HCT116 (cell line): ENCODE measurements around the gene RNF145. TPM values are rescaled to one million over a fixed set of nuclear protein-coding genes. Genes with fewer than 3 reads are reported as not detected.
"Not testable (repeated sequence)": the region's sequence is repeated elsewhere in the genome, so short reads cannot be mapped to it uniquely, and the experiment has no call there.

Experiments used
- ATAC-seq: fragments of 200-7000 bp; cut with Tn5 transposase; 2 replicates; pipeline ENCODE4 v1.9.1; 2020; ENCODE audit warnings: mild to moderate bottlenecking, moderate library complexity
- BruUV-seq: library from RNA; stranded (reverse); fragments of 400-500 nt; replicated peaks from 2 replicates; lab custom pipeline; 2021; lab: Mats Ljungman, UMichigan
- CTCF ChIA-PET: fragments of 300-600 bp; sonication (Branson Sonifier 250); formaldehyde crosslinking; loops from one replicate; lab custom pipeline; 2021; ENCODE audit warnings: antibody characterized with exemption; lab: Charles Lee
- POLR2A ChIA-PET: fragments of 300-600, 350-600 bp; sonication (Branson Sonifier 250); formaldehyde crosslinking; loops from one replicate; lab custom pipeline; 2021; ENCODE audit warnings: antibody characterized with exemption; lab: Charles Lee
- RAD21 ChIA-PET, 2 experiments: fragments of 300-600 bp; sonication (Branson Sonifier 250); formaldehyde crosslinking; loops; one replicate each; lab custom pipeline; 2023; ENCODE audit warnings: low total read pairs in 2 of 2; ENCODE audit not compliant: uncharacterized antibody in 2 of 2, unreplicated experiment in 2 of 2, low non-redundant PET in 1 of 2; lab: Charles Lee
- DNase-seq: peaks from one replicate; pipeline ENCODE4 v3.0.0-alpha.2; 2010; ENCODE audit warnings: low read depth, low spot score
- H2AFZ ChIP-seq: fragments of 200-600 bp; shearing (Covaris generic), sonication (generic); 2 replicates; pipeline ENCODE4 v1.6.1; 2017; ENCODE audit warnings: low read depth, mixed run types, mixed read lengths, antibody characterized with exemption, low read length; ENCODE audit not compliant: poor library complexity, severe bottlenecking
- H3K27ac ChIP-seq: 2 replicates; pipeline ENCODE4 v1.5.1; 2012; ENCODE audit warnings: low read depth, low read length
- H3K27me3 ChIP-seq: fragments of 200-600 bp; sonication (generic); 2 replicates; pipeline ENCODE4 v1.6.1; 2016; ENCODE audit warnings: mixed run types, low read length, mixed read lengths; ENCODE audit not compliant: insufficient read depth
- H3K36me3 ChIP-seq, 2 experiments: fragments of 200-500 bp in 1 of 2; fragments of 200-600 bp in 1 of 2; sonication (Bioruptor generic) in 1 of 2; sonication (generic) in 1 of 2; 2 replicates each; pipeline versions ENCODE4 v1.5.1 to v1.6.1; 2014 to 2016; ENCODE audit warnings: low read length in 2 of 2, inconsistent platforms in 1 of 2, mixed read lengths in 1 of 2, mixed run types in 1 of 2; ENCODE audit not compliant: insufficient read depth in 2 of 2, control insufficient read depth in 1 of 2
- H3K4me1 ChIP-seq, 2 experiments: fragments of 200-600 bp in 1 of 2; sonication (generic) in 1 of 2; 2 replicates each; pipeline versions ENCODE4 v1.5.1 to v1.6.1; 2012 to 2017; ENCODE audit warnings: low read length in 2 of 2, inconsistent platforms in 1 of 2, mild to moderate bottlenecking in 1 of 2, mixed read lengths in 1 of 2, mixed run types in 1 of 2, moderate library complexity in 1 of 2; ENCODE audit not compliant: insufficient read depth in 2 of 2, control insufficient read depth in 1 of 2
- H3K4me2 ChIP-seq: fragments of 200-600 bp; sonication (generic); 2 replicates; pipeline ENCODE4 v1.6.1; 2017; ENCODE audit warnings: mixed run types, low read length, mixed read lengths
- H3K4me3 ChIP-seq, 2 experiments: fragments of 200-600 bp in 1 of 2; sonication (generic) in 1 of 2; replicated peaks in 1 of 2; 2 replicates each; pipeline ENCODE4 v1.5.1; 2011 to 2016; ENCODE audit warnings: low read length in 2 of 2, control low read depth in 1 of 2, low read depth in 1 of 2, mild to moderate bottlenecking in 1 of 2, mixed read lengths in 1 of 2, mixed run types in 1 of 2
- H3K79me2 ChIP-seq: fragments of 200-600 bp; sonication (generic); 2 replicates; pipeline ENCODE4 v1.6.1; 2017; ENCODE audit warnings: mild to moderate bottlenecking, mixed run types, low read length, moderate library complexity, mixed read lengths; ENCODE audit not compliant: insufficient read depth
- H3K9ac ChIP-seq: fragments of 200-600 bp; sonication (generic); 2 replicates; pipeline ENCODE4 v1.6.1; 2016; ENCODE audit warnings: low read length, mixed read lengths
- H3K9me2 ChIP-seq: fragments of 200-600 bp; sonication (generic), shearing (Covaris generic); 2 replicates; pipeline ENCODE4 v1.6.1; 2017; ENCODE audit warnings: mixed run types, mild to moderate bottlenecking, moderate library complexity; ENCODE audit not compliant: insufficient read depth
- H3K9me3 ChIP-seq, 2 experiments: fragments of 200-500 bp in 1 of 2; fragments of 200-600 bp in 1 of 2; sonication (Bioruptor generic) in 1 of 2; sonication (generic) in 1 of 2; 2 replicates each; pipeline ENCODE4 v1.6.1; 2014 to 2017; ENCODE audit warnings: low read length in 2 of 2, mixed read lengths in 2 of 2, inconsistent platforms in 1 of 2, low read depth in 1 of 2, mild to moderate bottlenecking in 1 of 2, mixed run types in 1 of 2, moderate library complexity in 1 of 2; ENCODE audit not compliant: control insufficient read depth in 1 of 2, insufficient read depth in 1 of 2
- H4K20me1 ChIP-seq: fragments of 200-600 bp; sonication (generic), shearing (Covaris generic); 2 replicates; pipeline ENCODE4 v1.6.1; 2017; ENCODE audit warnings: mixed run types, mild to moderate bottlenecking, moderate library complexity; ENCODE audit not compliant: insufficient read depth
- FOSL1 ChIP-seq: IDR thresholded peaks from 2 replicates; pipeline ENCODE4 v1.6.1; 2012; ENCODE audit warnings: low read depth
- RAD21 ChIP-seq: IDR thresholded peaks from 2 replicates; pipeline ENCODE4 v1.6.1; 2012; ENCODE audit warnings: low read depth, mild to moderate bottlenecking
- REST ChIP-seq: IDR thresholded peaks from 2 replicates; pipeline ENCODE4 v1.6.1; 2012; ENCODE audit warnings: low read depth
- SIN3A ChIP-seq: IDR thresholded peaks from 2 replicates; pipeline ENCODE4 v1.6.1; 2012; ENCODE audit warnings: low read depth
- TCF7L2 ChIP-seq: IDR thresholded peaks from 2 replicates; pipeline ENCODE4 v1.7.0; 2011; ENCODE audit warnings: borderline replicate concordance, inconsistent platforms; ENCODE audit not compliant: insufficient read depth, insufficient read length; ENCODE audit errors: extremely low read depth
- ZFX ChIP-seq: fragments of 450-650 bp; IDR thresholded peaks from 2 replicates; pipeline ENCODE4 v1.6.1; 2017
- intact Hi-C: fragments of 100-400 bp; cut with micrococcal nuclease; formaldehyde crosslinking; loops from 2 replicates; pipeline ENCODE4 v1.10.0; 2022
- total RNA-seq: library from RNA; stranded (reverse); gene quantifications from one replicate; pipeline ENCODE4 v1.2.1, GENCODE V29; 2021; ENCODE audit not compliant: unreplicated experiment

Gene RNF145
- total RNA-seq, 1 experiment from 2014 or later, result 60.6 TPM

DNA sequence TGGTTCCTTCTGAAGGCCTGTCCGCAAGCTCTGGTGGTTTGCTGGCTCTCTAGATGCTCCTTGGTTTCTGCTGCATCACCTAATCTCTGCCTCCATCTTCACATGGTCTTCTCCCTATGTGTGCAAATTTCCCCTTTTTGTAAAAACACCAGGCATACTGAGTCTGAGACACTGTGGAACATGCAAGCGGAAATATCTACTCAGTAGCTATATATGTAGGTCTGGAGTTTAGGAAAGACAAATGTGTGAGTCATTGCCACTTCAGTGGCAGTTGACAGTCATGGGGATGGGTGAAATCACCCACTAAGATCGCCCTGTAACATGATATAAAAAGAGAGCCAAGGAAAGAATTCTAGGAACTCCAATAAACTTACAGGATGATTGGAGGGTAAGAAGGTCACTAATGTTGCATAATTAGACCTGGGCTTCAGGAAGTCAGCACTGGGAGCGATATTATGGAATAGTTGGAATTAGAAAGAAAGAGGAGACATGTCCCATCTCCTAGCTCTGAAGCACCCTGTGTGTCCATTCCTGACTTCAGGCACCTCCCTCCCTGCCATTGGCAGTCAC, 31.0 kb upstream of the RNF145 start (continued):
- TF ChIP-seq FOSL1, result peak; percentile 81
- TF ChIP-seq ZFX, result no peak
- TF ChIP-seq RAD21, result no peak
- TF ChIP-seq SIN3A, result no peak

DNA sequence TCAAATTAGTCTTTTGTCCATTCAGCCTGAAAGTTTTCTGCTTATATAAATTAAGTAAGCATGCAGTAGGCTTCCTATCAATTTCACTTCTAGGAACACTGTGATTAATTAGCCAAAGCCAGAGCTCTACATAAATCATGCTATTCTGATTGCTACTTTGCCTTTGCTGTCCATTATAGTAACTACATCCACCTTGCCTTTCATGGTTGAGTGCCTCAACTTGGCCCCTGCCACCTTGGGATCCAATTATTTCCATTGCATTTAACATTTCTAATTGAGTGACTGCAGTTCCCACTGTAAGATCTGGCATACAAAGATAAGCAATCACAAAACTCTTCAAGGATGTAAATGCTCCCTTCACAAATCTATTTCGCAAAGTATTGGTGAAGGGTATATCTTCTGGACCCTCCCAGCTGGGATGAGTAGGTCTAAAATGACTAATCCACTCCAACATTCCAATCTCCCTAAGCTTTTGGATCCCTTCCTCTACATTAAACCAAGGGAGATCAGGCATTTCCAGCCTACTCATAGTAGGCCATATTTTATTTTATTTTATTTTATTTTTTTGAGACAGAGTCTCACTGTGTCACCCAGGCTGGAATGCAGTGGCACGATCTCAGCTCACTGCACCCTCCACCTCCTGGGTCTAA, 26.6 kb upstream of the RNF145 start:
- H4K20me1 ChIP-seq, H3K9ac ChIP-seq, H3K9me2 ChIP-seq, H3K9me3 ChIP-seq, DNase-seq, POLR2A ChIA-PET, ATAC-seq, H3K4me2 ChIP-seq, H3K79me2 ChIP-seq, H3K27ac ChIP-seq, H3K36me3 ChIP-seq, RAD21 ChIA-PET, intact Hi-C loops, H2AFZ ChIP-seq, CTCF ChIA-PET, BruUV-seq, H3K27me3 ChIP-seq, H3K4me3 ChIP-seq: not testable (repeated sequence)
- H3K4me1 ChIP-seq, result peaks cover 6 to 12% of the 10 kb centered on the region in 2 experiments; a peak in 3 of 4 replicates

DNA sequence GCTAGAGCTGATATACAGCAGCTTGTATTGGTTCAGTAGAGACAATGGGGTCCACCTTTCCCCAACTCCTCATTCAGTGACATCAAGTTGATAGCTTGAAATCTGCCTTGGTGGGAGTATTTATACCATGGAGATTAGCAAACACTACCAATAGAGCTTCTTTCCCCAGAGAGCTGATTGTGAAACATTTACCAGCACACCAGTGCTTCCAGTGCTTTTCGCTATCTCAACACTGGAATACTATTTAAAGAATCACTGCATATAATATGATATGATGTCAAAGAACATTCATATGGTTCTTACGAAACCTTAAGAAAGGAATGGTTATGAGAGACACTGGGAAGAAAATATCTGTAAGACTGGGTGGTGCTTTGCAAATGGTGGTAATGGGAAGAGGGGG, 21.8 kb upstream of the RNF145 start:
- no peak overlapping the region for H3K27ac ChIP-seq
- POLR2A ChIA-PET, result interaction anchor here (1.2 kb wide), 1 partner anchor 9 kb away, joined by 4 read pairs; no protein-coding TSS in a partner anchor

More for the DNA sequence above, 21.8 kb upstream of the RNF145 start:
- Histone ChIP-seq H4K20me1 (no peaks in the 10 kb centered on the region), H3K4me2 (no peak overlapping the region), H2AFZ (no peak overlapping the region), H3K9me2 (no peaks in the 10 kb centered on the region), H3K36me3 (no peaks in the 10 kb centered on the region)
- no TSS peak for BruUV-seq
- no peak for DNase-seq
- TF ChIP-seq TCF7L2, result no peak
- TF ChIP-seq SIN3A, result no peak
- TF ChIP-seq REST, result no peak
- TF ChIP-seq, all 23 proteins: peak for 0
- Histone ChIP-seq H3K79me2 (no peaks in the 10 kb centered on the region), H3K4me3 (no peak overlapping the region), H3K27me3 (no peaks in the 10 kb centered on the region), H3K4me1 (peaks cover 0 to 6% of the 10 kb centered on the region in 2 experiments; a peak in 2 of 4 replicates), H3K9ac (no peak overlapping the region), H3K9me3 (no peaks in the 10 kb centered on the region)
- CTCF ChIA-PET, result no interaction called here
- no peak for ATAC-seq
- RAD21 ChIA-PET, result no interaction called here
- intact Hi-C loops, result no loop called here
